Measurements from ENCODE around the gene ZNF680.

The ZNF680 gene

GRCh38 chr7:64606385-64606784 lies 43.5 kb upstream of the ZNF680 start:
- TF ChIP-seq, protein P1, sequence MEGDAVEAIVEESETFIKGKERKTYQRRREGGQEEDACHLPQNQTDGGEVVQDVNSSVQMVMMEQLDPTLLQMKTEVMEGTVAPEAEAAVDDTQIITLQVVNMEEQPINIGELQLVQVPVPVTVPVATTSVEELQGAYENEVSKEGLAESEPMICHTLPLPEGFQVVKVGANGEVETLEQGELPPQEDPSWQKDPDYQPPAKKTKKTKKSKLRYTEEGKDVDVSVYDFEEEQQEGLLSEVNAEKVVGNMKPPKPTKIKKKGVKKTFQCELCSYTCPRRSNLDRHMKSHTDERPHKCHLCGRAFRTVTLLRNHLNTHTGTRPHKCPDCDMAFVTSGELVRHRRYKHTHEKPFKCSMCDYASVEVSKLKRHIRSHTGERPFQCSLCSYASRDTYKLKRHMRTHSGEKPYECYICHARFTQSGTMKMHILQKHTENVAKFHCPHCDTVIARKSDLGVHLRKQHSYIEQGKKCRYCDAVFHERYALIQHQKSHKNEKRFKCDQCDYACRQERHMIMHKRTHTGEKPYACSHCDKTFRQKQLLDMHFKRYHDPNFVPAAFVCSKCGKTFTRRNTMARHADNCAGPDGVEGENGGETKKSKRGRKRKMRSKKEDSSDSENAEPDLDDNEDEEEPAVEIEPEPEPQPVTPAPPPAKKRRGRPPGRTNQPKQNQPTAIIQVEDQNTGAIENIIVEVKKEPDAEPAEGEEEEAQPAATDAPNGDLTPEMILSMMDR (IDR thresholded peaks at IDR 0.05; ENCODE audit: low read depth, low read length, missing control alignments): no peak
- Histone ChIP-seq H3K4me3 (ENCODE audit: low read depth, low read length) (no peak overlapping the region), H3K27me3 (replicated peaks) (no peaks in the 10 kb centered on the region), H3K36me3 (replicated peaks) (no peaks in the 10 kb centered on the region), H3K27ac (no peak overlapping the region)
- no peak for DNase-seq
- in situ Hi-C loops (cut with HindIII; ENCODE audit: low pct_ligation_motif_present, low sequenced_read_pairs): no loop called here

- Histone ChIP-seq H3K36me3 (replicated peaks) (no peaks in the 10 kb centered on the region), H3K4me3 (ENCODE audit: low read depth, low read length) (no peak overlapping the region), H3K27me3 (replicated peaks) (no peaks in the 10 kb centered on the region), H3K27ac (no peak overlapping the region)
- TF ChIP-seq, protein P1 (IDR thresholded peaks at IDR 0.05; ENCODE audit: low read depth, low read length, missing control alignments): no peak
- in situ Hi-C loops (cut with HindIII; ENCODE audit: low pct_ligation_motif_present, low sequenced_read_pairs): no loop called here
- no peak for DNase-seq
Observed at GRCh38 chr7:64603271-64603670, 40.4 kb upstream of the ZNF680 start.

DNA sequence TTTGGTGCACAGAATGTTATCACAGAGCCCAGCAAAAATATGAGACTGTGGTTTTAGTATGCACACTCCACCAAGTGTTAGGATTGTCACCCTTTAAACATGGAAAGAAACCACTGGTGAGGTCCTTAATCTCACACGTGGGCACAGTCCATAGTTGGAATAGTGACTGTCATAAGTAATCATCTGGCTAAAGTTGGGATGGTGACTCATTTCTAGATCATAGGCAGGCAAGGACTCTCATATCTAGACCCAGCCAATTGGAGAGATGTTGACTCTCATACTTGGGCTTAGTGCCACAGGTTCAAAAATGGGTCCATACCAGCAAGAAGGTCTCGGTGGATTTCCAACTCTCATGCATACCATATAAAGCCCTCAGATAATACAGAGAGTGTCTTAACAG lies 39.6 kb upstream of the ZNF680 start:
- peak; percentile 67 for DNase-seq
- TF ChIP-seq, protein P1 (IDR thresholded peaks at IDR 0.05; ENCODE audit: low read depth, low read length, missing control alignments): no peak
- in situ Hi-C loops (cut with HindIII; ENCODE audit: low pct_ligation_motif_present, low sequenced_read_pairs): no loop called here
- Histone ChIP-seq H3K4me3 (ENCODE audit: low read depth, low read length) (no peak overlapping the region), H3K36me3 (replicated peaks) (no peaks in the 10 kb centered on the region), H3K27me3 (replicated peaks) (no peaks in the 10 kb centered on the region), H3K27ac (no peak overlapping the region)

DNA sequence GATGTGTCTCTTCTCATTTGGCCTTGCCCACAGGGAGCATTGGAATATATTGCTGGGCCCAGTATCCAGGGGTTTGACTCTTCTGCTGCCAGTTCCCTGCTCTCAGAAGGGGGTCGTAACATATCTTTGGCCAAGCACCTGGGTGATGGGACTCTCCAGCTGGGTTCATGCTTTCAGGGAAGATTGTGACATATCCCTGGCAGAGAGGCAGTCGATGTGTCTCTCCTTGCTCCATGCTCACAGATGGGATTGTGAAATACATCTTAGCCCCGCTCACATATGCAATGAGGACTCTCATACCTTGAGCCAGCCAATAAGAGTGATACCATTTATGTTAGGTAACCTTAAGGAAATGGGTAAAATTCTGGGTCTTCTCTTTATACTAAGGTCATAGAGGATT lies 39.2 kb upstream of the ZNF680 start:
- no peak overlapping the region for H3K4me3 ChIP-seq (ENCODE audit: low read depth, low read length)
- no peak overlapping the region for H3K27ac ChIP-seq
- TF ChIP-seq, protein P1 (IDR thresholded peaks at IDR 0.05; ENCODE audit: low read depth, low read length, missing control alignments): no peak
- DNase-seq: no peak
- H3K36me3 ChIP-seq (replicated peaks): no peaks in the 10 kb centered on the region
- no peaks in the 10 kb centered on the region for H3K27me3 ChIP-seq (replicated peaks)
- in situ Hi-C loops (cut with HindIII; ENCODE audit: low pct_ligation_motif_present, low sequenced_read_pairs): no loop called here

- H3K4me3 ChIP-seq (ENCODE audit: low read depth, low read length): no peak overlapping the region
- no peaks in the 10 kb centered on the region for H3K36me3 ChIP-seq (replicated peaks)
- H3K27me3 ChIP-seq (replicated peaks): no peaks in the 10 kb centered on the region
- DNase-seq: no peak
- TF ChIP-seq, protein P1 (IDR thresholded peaks at IDR 0.05; ENCODE audit: low read depth, low read length, missing control alignments): no peak
- no peak overlapping the region for H3K27ac ChIP-seq
- in situ Hi-C loops (cut with HindIII; ENCODE audit: low pct_ligation_motif_present, low sequenced_read_pairs): no loop called here
Observed at GRCh38 chr7:64599359-64599758, 36.5 kb upstream of the ZNF680 start.

DNA sequence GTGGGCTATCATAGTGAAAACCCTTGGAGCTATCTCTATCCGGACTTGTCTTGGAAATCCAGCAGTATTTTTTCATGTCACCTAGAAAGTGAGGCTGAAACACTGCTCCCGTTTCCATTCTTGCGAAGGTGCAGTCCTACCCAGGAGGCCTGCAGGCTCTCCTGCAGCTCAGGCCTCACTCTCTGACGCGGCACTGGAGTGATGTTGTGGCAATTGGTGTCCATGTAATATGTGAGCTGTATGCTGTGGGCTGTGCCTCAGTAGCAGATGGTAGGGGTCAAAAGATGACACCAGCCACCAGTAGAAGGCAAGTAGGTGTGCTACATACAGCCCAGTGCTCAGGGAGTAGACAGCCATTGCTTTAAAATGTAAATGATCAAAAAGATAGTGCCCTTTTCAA lies 28.1 kb upstream of the ZNF680 start:
- in situ Hi-C loops (cut with HindIII; ENCODE audit: low pct_ligation_motif_present, low sequenced_read_pairs): no loop called here
- no peak for DNase-seq
- TF ChIP-seq, protein P1 (IDR thresholded peaks at IDR 0.05; ENCODE audit: low read depth, low read length, missing control alignments): no peak
- Histone ChIP-seq H3K27ac (no peak overlapping the region), H3K4me3 (ENCODE audit: low read depth, low read length) (no peak overlapping the region), H3K27me3 (replicated peaks) (no peaks in the 10 kb centered on the region), H3K36me3 (replicated peaks) (no peaks in the 10 kb centered on the region)
